Peyer's patch (tissue), 4 donors: Measurements from ENCODE around the gene KCNQ1. TPM values are rescaled to one million over a fixed set of nuclear protein-coding genes. Genes with fewer than 3 reads are reported as not detected.
A peak's percentile ranks its signal among the peaks of the same experiment; 100 is the strongest.

ENCODE experiments used
- DNase-seq, 3 donors: peaks; one replicate each; pipeline ENCODE4 v3.0.0-alpha.2; 2017 to 2019
- H3K27ac ChIP-seq, 4 donors: fragments of 200-600 bp; sonication (generic); one replicate each; pipeline ENCODE4 v1.5.1; 2016 to 2019
- H3K27me3 ChIP-seq, 2 donors: fragments of 200-600 bp; sonication (generic); one replicate each; pipeline ENCODE4 v1.5.1; 2019
- H3K36me3 ChIP-seq, 3 donors: fragments of 200-600 bp; sonication (generic); one replicate each; pipeline ENCODE4 v1.5.1; 2016 to 2019
- H3K4me1 ChIP-seq, 4 donors: fragments of 200-600 bp; sonication (generic); one replicate each; pipeline ENCODE4 v1.5.1; 2016 to 2019
- H3K4me3 ChIP-seq, 4 donors: fragments of 200-600 bp; sonication (generic); 1 replicate in 3 of 4; 2 replicates in 1 of 4; pipeline ENCODE4 v1.5.1; 2016 to 2019; ENCODE audit warnings: mild to moderate bottlenecking in 1 of 4
- H3K9me3 ChIP-seq, 4 donors: fragments of 200-600 bp; sonication (generic); one replicate each; pipeline ENCODE4 v1.5.1; 2016 to 2019; ENCODE audit warnings: mild to moderate bottlenecking in 1 of 4
- CTCF ChIP-seq, 6 experiments: fragments of 450-650 bp in 4 of 6; fragments of 200-600 bp in 2 of 6; sonication (generic) in 1 of 6; IDR thresholded peaks; one replicate each; pipeline ENCODE4 v1.5.1; 2017 to 2019; ENCODE audit warnings: antibody characterized with exemption in 6 of 6, mild to moderate bottlenecking in 3 of 6, moderate library complexity in 1 of 6
- POLR2A ChIP-seq, 2 donors: fragments of 450-650 bp; IDR thresholded peaks; one replicate each; pipeline ENCODE4 v1.5.1; 2017; ENCODE audit warnings: antibody characterized with exemption in 2 of 2, mild to moderate bottlenecking in 2 of 2, moderate library complexity in 2 of 2
- total RNA-seq, 4 donors: library from RNA; depleted of rRNA; stranded (reverse); fragments of >200 nt; gene quantifications; one replicate each; pipeline ENCODE4 v1.1.0, GENCODE V29; 2016

KCNQ1 gene
- total RNA-seq, 4 donors from 2014 or later, result 50.6 to 66.4 (median 54.2) TPM

- peak overlapping the region; percentile 44 to 96 (median 76) for H3K27ac ChIP-seq
- no peaks in the 10 kb centered on the region for H3K27me3 ChIP-seq
- H3K36me3 ChIP-seq, result no peaks in the 10 kb centered on the region
- peak overlapping the region in 2 of 4 donors; percentile 25 to 32 for H3K4me3 ChIP-seq
- H3K4me1 ChIP-seq, result peaks cover 26 to 75% (median 50%) of the 10 kb centered on the region in 4 donors
- no peaks in the 10 kb centered on the region for H3K9me3 ChIP-seq
- TF ChIP-seq CTCF (IDR thresholded peaks at IDR 0.05), result peak in 1 of 6 experiments; percentile 8
- peak; percentile 22 to 57 for TF ChIP-seq POLR2A (IDR thresholded peaks at IDR 0.05)
- peak; percentile 71 to 90 (median 90) for DNase-seq
Observed at GRCh38 chr11:2462986-2463765, 18.4 kb downstream of the KCNQ1 start.

- H3K9me3 ChIP-seq, result no peaks in the 10 kb centered on the region
- peak overlapping the region in 3 of 4 donors; percentile 32 to 96 (median 78) for H3K27ac ChIP-seq
- H3K36me3 ChIP-seq, result no peaks in the 10 kb centered on the region
- no peaks in the 10 kb centered on the region for H3K27me3 ChIP-seq
- DNase-seq, result peak in 1 of 3 donors; percentile 13
- H3K4me3 ChIP-seq, result peak overlapping the region in 2 of 4 donors; percentile 25 to 32
- TF ChIP-seq CTCF (IDR thresholded peaks at IDR 0.05) (no peak), POLR2A (IDR thresholded peaks at IDR 0.05) (no peak)
- peaks cover 26 to 75% (median 50%) of the 10 kb centered on the region in 4 donors for H3K4me1 ChIP-seq
Observed at GRCh38 chr11:2463766-2464277, 19.0 kb downstream of the KCNQ1 start.

- H3K4me1 ChIP-seq, result peaks cover 25 to 70% (median 45%) of the 10 kb centered on the region in 4 donors
- TF ChIP-seq CTCF (IDR thresholded peaks at IDR 0.05) (no peak), POLR2A (IDR thresholded peaks at IDR 0.05) (peak in 1 of 2 donors; percentile 21)
- H3K27ac ChIP-seq, result peak overlapping the region in 3 of 4 donors; percentile 17 to 52 (median 32)
Observed at GRCh38 chr11:2464451-2465165, 19.8 kb downstream of the KCNQ1 start.

GRCh38 chr11:2465202-2466068, 20.6 kb downstream of the KCNQ1 start:
- peaks cover 18 to 62% (median 39%) of the 10 kb centered on the region in 4 donors for H3K4me1 ChIP-seq
- H3K9me3 ChIP-seq, result no peaks in the 10 kb centered on the region
- no peak overlapping the region for H3K4me3 ChIP-seq
- DNase-seq, result peak in 1 of 3 donors; percentile 14
- peak overlapping the region in 1 of 4 donors; percentile 17 for H3K27ac ChIP-seq
- no peaks in the 10 kb centered on the region for H3K27me3 ChIP-seq
- H3K36me3 ChIP-seq, result no peaks in the 10 kb centered on the region
- TF ChIP-seq CTCF (IDR thresholded peaks at IDR 0.05) (no peak), POLR2A (IDR thresholded peaks at IDR 0.05) (no peak)

More at GRCh38 chr11:2464451-2465165, 19.8 kb downstream of the KCNQ1 start:
- Histone ChIP-seq H3K9me3 (no peaks in the 10 kb centered on the region), H3K27me3 (no peaks in the 10 kb centered on the region), H3K36me3 (no peaks in the 10 kb centered on the region), H3K4me3 (no peak overlapping the region)
- peak in 1 of 3 donors; percentile 12 for DNase-seq
